Measurements from ENCODE around the gene MLX. TPM values are rescaled to one million over a fixed set of nuclear protein-coding genes. Genes with fewer than 3 reads are reported as not detected.
A peak's percentile ranks its signal among the peaks of the same experiment; 100 is the strongest.
"Not testable (repeated sequence)": the region's sequence is repeated elsewhere in the genome, so short reads cannot be mapped to it uniquely, and the experiment has no call there.

The MLX gene
- total RNA-seq, 1 donor: 22.0 TPM

DNA sequence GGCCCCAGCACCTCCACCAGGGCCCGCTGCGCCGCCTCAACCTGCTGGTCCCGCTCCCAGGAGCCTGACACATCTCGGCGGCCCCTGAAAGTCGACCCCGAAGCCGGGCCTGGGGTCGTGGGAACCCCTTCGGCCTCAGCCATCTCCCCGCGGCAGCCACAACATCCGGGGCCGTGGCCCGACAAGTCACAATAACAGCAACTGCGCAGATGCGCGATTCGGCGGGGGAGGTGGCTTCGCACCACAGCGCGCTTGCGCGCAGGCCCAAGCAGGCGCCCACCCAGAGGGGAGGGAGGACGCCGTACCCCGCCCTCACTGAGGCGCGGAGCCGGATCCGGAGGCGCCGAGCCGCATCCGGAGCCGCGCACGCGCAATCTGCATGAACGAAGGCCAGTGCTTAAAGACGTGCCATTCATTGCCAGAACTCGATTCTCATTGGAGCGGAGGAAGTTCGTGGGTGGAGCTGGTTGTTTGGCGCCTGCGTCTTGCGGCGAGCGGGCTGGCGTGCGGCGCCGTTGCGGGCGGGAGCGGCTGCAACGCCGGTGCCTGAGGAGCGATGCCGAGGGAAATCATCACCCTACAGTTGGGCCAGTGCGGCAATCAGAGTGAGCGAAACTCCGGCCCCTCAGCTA lies 42.4 kb downstream of the MLX start, which contains the start of the genes RETREG3 and TUBG1:
Gene RETREG3, minus strand, starts transcription at position 193 of the 632 bp plus-strand sequence. Its CDS starts 50 bp downstream, at position 143.
Gene TUBG1, plus strand, starts transcription at position 502 of the 632 bp plus-strand sequence. Its CDS starts 55 bp downstream, at position 557.
- H3K4me1 ChIP-seq (ENCODE audit: insufficient read depth, low read length): peaks cover 41% of the 10 kb centered on the region
- H3K27me3 ChIP-seq (ENCODE audit: insufficient read depth, low read length): no peaks in the 10 kb centered on the region
- H3K4me3 ChIP-seq (ENCODE audit: low read length): peak within 1 kb of the TSS; percentile 92
- H3K9me3 ChIP-seq (ENCODE audit: low read depth, low read length): no peaks in the 10 kb centered on the region

DNA sequence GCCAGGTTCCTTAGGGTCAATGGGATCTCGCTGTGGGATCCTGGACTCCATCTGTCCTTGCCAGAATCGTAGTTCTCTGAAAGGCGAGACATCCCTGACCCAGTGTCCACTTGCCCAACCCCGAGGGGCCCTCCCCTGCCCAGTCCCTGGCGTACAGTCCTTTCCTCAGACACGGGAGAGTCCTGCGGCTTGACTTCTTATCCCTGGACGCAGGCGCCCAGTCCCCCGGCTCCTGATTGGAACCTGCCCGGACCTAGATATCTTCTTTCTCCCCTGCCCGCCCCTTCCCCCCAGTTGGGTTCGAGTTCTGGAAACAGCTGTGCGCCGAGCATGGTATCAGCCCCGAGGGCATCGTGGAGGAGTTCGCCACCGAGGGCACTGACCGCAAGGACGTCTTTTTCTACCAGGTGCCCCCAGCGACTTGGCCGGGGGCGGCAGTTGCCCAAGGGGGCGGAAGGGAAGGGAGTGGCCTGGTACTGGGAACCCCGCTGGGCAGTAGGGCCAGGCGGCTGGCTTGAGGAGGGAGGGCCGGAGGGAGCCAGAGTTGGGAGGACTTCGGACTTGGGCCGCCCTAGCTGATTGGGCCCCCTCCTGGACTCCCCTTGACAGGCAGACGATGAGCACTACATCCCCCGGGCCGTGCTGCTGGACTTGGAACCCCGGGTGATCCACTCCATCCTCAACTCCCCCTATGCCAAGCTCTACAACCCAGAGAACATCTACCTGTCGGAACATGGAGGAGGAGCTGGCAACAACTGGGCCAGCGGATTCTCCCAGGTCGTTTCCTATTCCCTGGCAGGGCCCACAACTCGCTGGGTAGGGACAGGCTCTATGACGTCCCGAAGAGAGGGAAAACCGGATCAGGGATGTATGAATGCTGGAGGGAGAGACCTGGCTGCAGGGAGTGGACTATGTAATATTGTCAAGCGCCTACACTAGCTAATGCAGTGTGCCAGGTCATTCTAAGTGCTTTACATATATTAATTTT lies 43.2 kb downstream of the MLX start:
- H3K4me3 ChIP-seq (ENCODE audit: low read length): peak overlapping the region; percentile 92
- not testable (repeated sequence) for H3K27me3 ChIP-seq (ENCODE audit: insufficient read depth, low read length); H3K9me3 ChIP-seq (ENCODE audit: low read depth, low read length)
- peaks cover 39% of the 10 kb centered on the region for H3K4me1 ChIP-seq (ENCODE audit: insufficient read depth, low read length)

DNA sequence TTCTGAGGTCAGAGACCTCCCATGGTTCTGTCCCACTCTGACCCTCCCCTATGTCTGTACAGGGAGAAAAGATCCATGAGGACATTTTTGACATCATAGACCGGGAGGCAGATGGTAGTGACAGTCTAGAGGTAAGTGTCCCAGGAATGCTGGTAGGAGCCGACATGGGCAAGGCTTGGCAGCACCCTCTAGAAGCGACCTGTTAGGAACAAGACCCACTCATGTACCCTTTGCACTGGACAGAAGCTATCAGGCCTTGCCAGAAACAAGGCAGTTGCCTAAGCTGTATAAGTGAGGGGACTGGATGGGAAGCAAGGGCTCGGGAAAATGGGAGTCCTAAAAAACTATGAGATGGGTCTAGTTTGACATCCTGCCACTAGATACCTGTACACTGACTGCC lies 45.1 kb downstream of the MLX start:
- Histone ChIP-seq H3K4me1 (ENCODE audit: insufficient read depth, low read length) (peaks cover 22% of the 10 kb centered on the region), H3K27me3 (ENCODE audit: insufficient read depth, low read length) (no peaks in the 10 kb centered on the region), H3K4me3 (ENCODE audit: low read length) (no peak overlapping the region), H3K9me3 (ENCODE audit: low read depth, low read length) (no peaks in the 10 kb centered on the region)

- Histone ChIP-seq H3K4me1 (ENCODE audit: insufficient read depth, low read length) (peaks cover 8% of the 10 kb centered on the region), H3K27me3 (ENCODE audit: insufficient read depth, low read length) (no peaks in the 10 kb centered on the region), H3K9me3 (ENCODE audit: low read depth, low read length) (no peaks in the 10 kb centered on the region), H3K4me3 (ENCODE audit: low read length) (no peak overlapping the region)
Observed at GRCh38 chr17:42613699-42614295, 46.9 kb downstream of the MLX start.

DNA sequence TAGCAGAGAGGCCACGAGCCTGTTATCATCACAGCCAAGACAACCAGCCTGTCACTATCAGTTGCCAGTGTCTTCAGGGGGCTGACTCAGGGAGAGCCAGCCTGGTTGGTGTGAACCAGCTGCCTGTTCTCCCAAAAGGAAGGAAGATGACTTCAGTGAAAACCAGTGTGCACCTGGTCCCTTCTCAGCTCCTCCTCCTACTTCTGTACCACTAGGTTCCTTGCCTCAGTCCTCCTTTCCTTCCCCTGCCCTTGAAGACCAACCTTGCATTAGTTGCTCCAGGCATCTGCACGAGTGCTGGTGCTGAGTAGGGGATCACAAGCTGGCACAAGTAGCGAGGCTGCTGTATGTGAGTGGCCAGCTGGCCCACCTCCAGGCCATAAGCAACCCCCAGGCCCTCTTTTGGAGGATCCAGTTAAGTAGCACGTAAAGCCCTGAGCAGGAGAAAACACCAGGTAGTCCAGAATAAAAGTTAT lies 51.1 kb downstream of the MLX start:
- no peaks in the 10 kb centered on the region for H3K27me3 ChIP-seq (ENCODE audit: insufficient read depth, low read length)
- no peak overlapping the region for H3K4me3 ChIP-seq (ENCODE audit: low read length)
- no peaks in the 10 kb centered on the region for H3K9me3 ChIP-seq (ENCODE audit: low read depth, low read length)
- no peaks in the 10 kb centered on the region for H3K4me1 ChIP-seq (ENCODE audit: insufficient read depth, low read length)

- Histone ChIP-seq H3K4me3 (ENCODE audit: low read length) (no peak overlapping the region), H3K27me3 (ENCODE audit: insufficient read depth, low read length) (no peaks in the 10 kb centered on the region), H3K9me3 (ENCODE audit: low read depth, low read length) (no peaks in the 10 kb centered on the region), H3K4me1 (ENCODE audit: insufficient read depth, low read length) (no peaks in the 10 kb centered on the region)
Observed at GRCh38 chr17:42618442-42619150, 51.7 kb downstream of the MLX start.

DNA sequence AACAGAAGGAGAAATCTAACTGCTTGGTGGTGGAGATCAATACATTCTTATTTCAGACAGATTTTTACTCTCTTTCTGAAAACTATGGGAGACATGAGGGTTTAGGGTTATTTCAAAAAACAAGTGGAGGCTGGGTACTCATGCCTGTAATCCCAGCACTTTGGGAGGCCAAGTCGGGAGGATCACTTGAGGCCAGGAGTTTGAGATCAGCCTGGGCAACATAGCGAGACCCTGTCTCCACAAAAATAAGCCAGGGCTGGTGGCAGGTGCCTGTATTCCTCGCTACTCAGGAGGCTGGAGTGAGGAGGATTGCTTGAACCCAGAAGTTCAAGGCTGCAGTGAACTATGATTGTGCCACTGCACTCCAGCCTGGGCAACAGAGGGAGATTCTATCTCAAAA lies 55.1 kb downstream of the MLX start:
- not testable (repeated sequence) for H3K9me3 ChIP-seq (ENCODE audit: low read depth, low read length); H3K4me3 ChIP-seq (ENCODE audit: low read length); H3K4me1 ChIP-seq (ENCODE audit: insufficient read depth, low read length); H3K27me3 ChIP-seq (ENCODE audit: insufficient read depth, low read length)

Other genes starting within 250 kb of the MLX start
- gene STAT3, start 178.7 kb upstream of the MLX start, total RNA-seq: 216 TPM
- gene CAVIN1, start 143.8 kb upstream of the MLX start, total RNA-seq: 0.21 TPM
- 38.4 TPM for gene ATP6V0A1, start 108.2 kb upstream of the MLX start, total RNA-seq
- gene NAGLU, start 30.9 kb upstream of the MLX start, total RNA-seq: 7.9 TPM
- 0.31 TPM for gene HSD17B1, start 14.2 kb upstream of the MLX start, total RNA-seq
- gene COASY, start 5.0 kb upstream of the MLX start, total RNA-seq: 10.2 TPM
- gene PSMC3IP, start 10.6 kb downstream of the MLX start, total RNA-seq: 1.4 TPM
- 34.7 TPM for gene RETREG3, start 42.3 kb downstream of the MLX start, total RNA-seq
- 3.1 TPM for gene TUBG1, start 42.6 kb downstream of the MLX start, total RNA-seq
- 2.2 TPM for gene TUBG2, start 92.2 kb downstream of the MLX start, total RNA-seq
- gene PLEKHH3, start 109.9 kb downstream of the MLX start, total RNA-seq: 0.52 TPM
- 0.52 TPM for gene CCR10, start 114.7 kb downstream of the MLX start, total RNA-seq
- 0.84 TPM for gene CNTNAP1, start 115.4 kb downstream of the MLX start, total RNA-seq
- gene EZH1, start 177.9 kb downstream of the MLX start, total RNA-seq: 80.9 TPM
- not detected for gene RAMP2, start 194.1 kb downstream of the MLX start, total RNA-seq
- gene VPS25, start 206.3 kb downstream of the MLX start, total RNA-seq: 27.0 TPM
- gene WNK4, start 213.5 kb downstream of the MLX start, total RNA-seq: 0.10 TPM
- 2.4 TPM for gene COA3, start 231.6 kb downstream of the MLX start, total RNA-seq
- gene CNTD1, start 231.8 kb downstream of the MLX start, total RNA-seq: not detected

All from mononuclear cell (primary cell).